ENCODE measurements around the gene CMTM1. TPM values are rescaled to one million over a fixed set of nuclear protein-coding genes. Genes with fewer than 3 reads are reported as not detected.
"Not testable (repeated sequence)": the region's sequence is repeated elsewhere in the genome, so short reads cannot be mapped to it uniquely, and the experiment has no call there.

CMTM1 gene
- polyA plus RNA-seq, 4 donors, result 0.36 to 2.4 TPM; not detected in 2

DNA sequence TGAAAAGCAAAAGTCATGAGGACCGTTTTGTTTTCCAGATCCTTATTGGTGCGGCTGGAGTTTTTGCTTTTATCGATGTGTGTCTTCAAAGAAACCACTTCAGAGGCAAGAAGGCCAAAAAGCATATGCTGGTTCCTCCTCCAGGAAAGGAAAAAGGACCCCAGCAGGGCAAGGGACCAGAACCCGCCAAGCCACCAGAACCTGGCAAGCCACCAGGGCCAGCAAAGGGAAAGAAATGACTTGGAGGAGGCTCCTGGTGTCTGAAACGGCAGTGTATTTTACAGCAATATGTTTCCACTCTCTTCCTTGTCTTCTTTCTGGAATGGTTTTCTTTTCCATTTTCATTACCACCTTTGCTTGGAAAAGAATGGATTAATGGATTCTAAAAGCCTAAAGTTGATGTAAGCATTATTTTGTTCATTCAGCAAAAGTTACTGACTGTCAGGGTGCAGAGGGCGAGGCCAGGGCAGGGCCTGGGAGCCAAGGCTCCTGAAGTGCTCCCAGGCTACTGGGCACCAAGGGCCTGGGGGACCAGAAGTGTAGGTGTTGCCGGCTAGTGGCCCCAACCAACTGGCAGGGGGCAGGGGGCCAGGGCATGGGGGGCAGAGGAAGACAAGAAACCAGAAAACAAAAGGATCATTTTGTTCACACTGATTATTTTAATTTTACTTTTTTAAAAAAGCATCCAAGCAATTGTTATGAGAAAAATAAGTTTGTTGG, 21.8 kb downstream of the CMTM1 start:
- 74 to 84% (median 84%) methylated on average over 7 of the region's 7 CpGs for WGBS, 3 donors
- DNase-seq (no peak), FAIRE-seq (no peak)
- no peaks in the 10 kb centered on the region for H3K9me3 ChIP-seq (ENCODE audit: control insufficient read depth in 2 of 2, insufficient read depth in 1 of 2, low read depth in 1 of 2, low read length in 1 of 2)
- peaks cover 0 to 2% (median 0%) of the 10 kb centered on the region in 3 donors for H3K36me3 ChIP-seq (ENCODE audit: control insufficient read depth in 3 of 3, insufficient read depth in 2 of 3, low read depth in 1 of 3, low read length in 3 of 3)
- no peaks in the 10 kb centered on the region for H3K4me1 ChIP-seq (ENCODE audit: control insufficient read depth in 3 of 3, insufficient read depth in 2 of 3, low read depth in 1 of 3, low read length in 2 of 3)
- H3K27me3 ChIP-seq (ENCODE audit: control insufficient read depth in 3 of 3, insufficient read depth in 3 of 3, low read length in 3 of 3), result no peaks in the 10 kb centered on the region
- no peak overlapping the region for H3K27ac ChIP-seq (ENCODE audit: low read depth in 1 of 3, low read length in 2 of 3)
- no peak overlapping the region for H3K4me3 ChIP-seq (ENCODE audit: low read depth in 1 of 3, low read length in 3 of 3)

DNA sequence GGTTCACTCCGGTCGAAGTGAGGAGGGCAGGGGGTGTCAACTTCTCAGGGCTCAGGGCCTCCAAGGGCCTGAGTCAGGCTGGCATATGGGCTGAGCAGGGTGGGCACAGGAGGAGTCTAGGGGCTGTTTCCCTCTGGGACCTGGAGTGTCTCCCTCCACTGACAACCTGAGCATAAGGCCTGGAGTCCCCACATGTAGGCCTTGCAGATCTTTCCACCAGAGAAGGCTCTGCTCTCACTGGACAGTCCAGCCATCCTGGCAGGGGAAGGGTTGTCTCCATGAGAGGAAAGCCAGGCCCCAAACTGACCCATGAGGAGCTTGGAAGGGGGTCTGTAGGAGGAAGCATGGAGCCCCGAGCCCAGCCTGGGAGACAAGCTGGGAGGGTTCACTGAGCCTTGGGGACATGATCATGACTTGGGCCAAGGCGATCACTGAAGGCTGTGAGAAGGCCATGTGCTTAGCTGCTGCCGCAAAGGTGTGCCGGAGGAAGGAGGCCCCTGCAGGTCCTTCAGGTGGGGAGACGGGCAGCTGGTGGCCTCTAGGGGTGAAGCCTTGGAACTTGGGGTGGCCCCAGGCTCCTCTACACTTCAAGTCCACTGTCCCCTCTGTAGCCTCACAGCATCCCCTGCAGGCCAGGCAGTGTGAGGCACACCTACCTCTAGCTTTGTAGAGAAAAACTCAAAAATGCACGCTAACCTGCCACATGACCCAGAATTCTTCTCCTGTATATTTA, 22.9 kb downstream of the CMTM1 start:
- H3K27me3 ChIP-seq (ENCODE audit: control insufficient read depth in 3 of 3, insufficient read depth in 3 of 3, low read length in 3 of 3), result no peaks in the 10 kb centered on the region
- no peak overlapping the region for H3K4me3 ChIP-seq (ENCODE audit: low read depth in 1 of 3, low read length in 3 of 3)
- FAIRE-seq (no peak), DNase-seq (peak; percentile 54 to 55)
- WGBS, 3 donors, result 91 to 94% (median 93%) methylated on average over 8 of the region's 8 CpGs
- no peaks in the 10 kb centered on the region for H3K9me3 ChIP-seq (ENCODE audit: control insufficient read depth in 2 of 2, insufficient read depth in 1 of 2, low read depth in 1 of 2, low read length in 1 of 2)
- no peak overlapping the region for H3K27ac ChIP-seq (ENCODE audit: low read depth in 1 of 3, low read length in 2 of 3)
- H3K36me3 ChIP-seq (ENCODE audit: control insufficient read depth in 3 of 3, insufficient read depth in 2 of 3, low read depth in 1 of 3, low read length in 3 of 3), result peaks cover 0 to 2% (median 0%) of the 10 kb centered on the region in 3 donors
- no peaks in the 10 kb centered on the region for H3K4me1 ChIP-seq (ENCODE audit: control insufficient read depth in 3 of 3, insufficient read depth in 2 of 3, low read depth in 1 of 3, low read length in 2 of 3)

- Histone ChIP-seq H3K36me3 (ENCODE audit: control insufficient read depth in 3 of 3, insufficient read depth in 2 of 3, low read depth in 1 of 3, low read length in 3 of 3) (peaks cover 0 to 2% (median 0%) of the 10 kb centered on the region in 3 donors), H3K4me3 (ENCODE audit: low read depth in 1 of 3, low read length in 3 of 3) (no peak overlapping the region), H3K4me1 (ENCODE audit: control insufficient read depth in 3 of 3, insufficient read depth in 2 of 3, low read depth in 1 of 3, low read length in 2 of 3) (no peaks in the 10 kb centered on the region), H3K27ac (ENCODE audit: low read depth in 1 of 3, low read length in 2 of 3) (no peak overlapping the region), H3K27me3 (ENCODE audit: control insufficient read depth in 3 of 3, insufficient read depth in 3 of 3, low read length in 3 of 3) (no peaks in the 10 kb centered on the region), H3K9me3 (ENCODE audit: control insufficient read depth in 2 of 2, insufficient read depth in 1 of 2, low read depth in 1 of 2, low read length in 1 of 2) (no peaks in the 10 kb centered on the region)
- no peak for FAIRE-seq
- WGBS, 3 donors, result 60 to 86% (median 73%) methylated on average over 8 of the region's 8 CpGs
- DNase-seq, result no peak
Observed at GRCh38 chr16:66590322-66590721, 24.1 kb downstream of the CMTM1 start.

DNA sequence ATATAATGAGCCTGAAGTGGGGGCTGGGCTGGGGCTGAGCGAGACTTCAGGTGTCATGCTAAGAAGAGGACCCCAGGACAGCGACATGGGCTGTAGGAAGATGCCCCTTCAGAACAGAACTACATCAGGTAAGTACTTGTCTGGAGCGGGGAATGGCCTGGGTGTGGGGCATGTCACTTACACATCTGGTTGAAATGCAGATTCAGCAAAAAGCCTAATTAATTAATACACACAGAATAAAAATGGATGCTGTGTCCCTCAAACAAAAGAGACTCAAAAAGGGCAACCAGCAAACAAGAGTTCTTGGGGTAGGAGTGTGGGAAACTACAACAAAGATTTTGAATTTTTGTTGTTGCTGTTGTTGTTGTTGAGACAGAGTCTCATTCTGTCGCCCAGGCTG, 24.8 kb downstream of the CMTM1 start:
- no peaks in the 10 kb centered on the region for H3K9me3 ChIP-seq (ENCODE audit: control insufficient read depth in 2 of 2, insufficient read depth in 1 of 2, low read depth in 1 of 2, low read length in 1 of 2)
- WGBS, 3 donors, result 90 to 97% (median 93%) methylated on average over 4 of the region's 4 CpGs
- H3K4me1 ChIP-seq (ENCODE audit: control insufficient read depth in 3 of 3, insufficient read depth in 2 of 3, low read depth in 1 of 3, low read length in 2 of 3), result no peaks in the 10 kb centered on the region
- DNase-seq, result no peak
- no peak overlapping the region for H3K27ac ChIP-seq (ENCODE audit: low read depth in 1 of 3, low read length in 2 of 3)
- H3K4me3 ChIP-seq (ENCODE audit: low read depth in 1 of 3, low read length in 3 of 3), result no peak overlapping the region
- peaks cover 0 to 2% (median 0%) of the 10 kb centered on the region in 3 donors for H3K36me3 ChIP-seq (ENCODE audit: control insufficient read depth in 3 of 3, insufficient read depth in 2 of 3, low read depth in 1 of 3, low read length in 3 of 3)
- no peaks in the 10 kb centered on the region for H3K27me3 ChIP-seq (ENCODE audit: control insufficient read depth in 3 of 3, insufficient read depth in 3 of 3, low read length in 3 of 3)
- FAIRE-seq, result no peak

DNA sequence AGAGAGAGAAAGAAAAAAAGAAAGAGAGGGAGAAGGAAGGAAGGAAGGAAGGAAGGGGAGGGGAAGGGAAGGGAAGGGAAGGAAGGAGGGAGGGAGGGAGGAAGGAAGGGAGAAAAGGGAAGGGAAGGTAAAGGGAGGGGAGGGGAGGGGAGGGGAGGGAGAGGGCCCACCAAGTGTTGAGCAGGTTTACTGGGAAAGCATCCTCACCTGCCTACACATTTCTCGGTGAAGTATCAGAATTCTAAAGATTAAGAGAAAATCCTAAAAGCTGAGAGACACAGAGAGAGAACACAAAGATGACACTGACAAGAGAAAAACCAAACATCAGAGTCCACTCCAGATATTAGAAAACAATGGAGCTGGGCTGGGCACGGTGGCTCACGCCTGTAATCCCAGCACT, 26.0 kb downstream of the CMTM1 start:
- Histone ChIP-seq H3K4me3 (ENCODE audit: low read depth in 1 of 3, low read length in 3 of 3) (no peak overlapping the region), H3K4me1 (ENCODE audit: control insufficient read depth in 3 of 3, insufficient read depth in 2 of 3, low read depth in 1 of 3, low read length in 2 of 3) (no peaks in the 10 kb centered on the region), H3K27me3 (ENCODE audit: control insufficient read depth in 3 of 3, insufficient read depth in 3 of 3, low read length in 3 of 3) (no peaks in the 10 kb centered on the region), H3K36me3 (ENCODE audit: control insufficient read depth in 3 of 3, insufficient read depth in 2 of 3, low read depth in 1 of 3, low read length in 3 of 3) (peaks cover 0 to 2% (median 0%) of the 10 kb centered on the region in 3 donors), H3K9me3 (ENCODE audit: control insufficient read depth in 2 of 2, insufficient read depth in 1 of 2, low read depth in 1 of 2, low read length in 1 of 2) (no peaks in the 10 kb centered on the region), H3K27ac (ENCODE audit: low read depth in 1 of 3, low read length in 2 of 3) (no peak overlapping the region)
- FAIRE-seq, result no peak
- no peak for DNase-seq
- WGBS, 3 donors, result 88 to 93% (median 92%) methylated on average over 3 of the region's 3 CpGs

DNA sequence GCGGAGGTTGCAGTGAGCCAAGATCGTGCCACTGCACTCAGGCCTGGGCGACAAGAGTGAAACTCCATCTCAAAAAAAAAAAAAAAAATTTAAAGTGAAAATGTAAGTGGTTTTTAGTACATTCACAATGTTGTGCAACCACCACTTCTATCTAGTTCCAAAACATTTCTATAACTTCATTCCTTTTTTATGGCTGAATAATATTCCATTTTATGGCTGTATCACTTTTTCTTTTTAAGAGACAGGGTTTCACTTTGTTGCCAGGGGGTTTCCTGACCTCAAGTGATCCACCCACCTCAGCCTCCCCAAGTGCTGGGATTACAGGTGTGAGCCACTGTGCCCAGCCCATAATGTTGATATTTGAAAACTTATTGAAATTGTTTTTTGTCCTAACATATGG, 26.6 kb downstream of the CMTM1 start:
- H3K36me3 ChIP-seq (ENCODE audit: control insufficient read depth in 3 of 3, insufficient read depth in 2 of 3, low read depth in 1 of 3, low read length in 3 of 3), result peaks cover 0 to 2% (median 0%) of the 10 kb centered on the region in 3 donors
- no peak for FAIRE-seq
- 96 to 97% (median 96%) methylated on average over 3 of the region's 3 CpGs for WGBS, 3 donors

DNA sequence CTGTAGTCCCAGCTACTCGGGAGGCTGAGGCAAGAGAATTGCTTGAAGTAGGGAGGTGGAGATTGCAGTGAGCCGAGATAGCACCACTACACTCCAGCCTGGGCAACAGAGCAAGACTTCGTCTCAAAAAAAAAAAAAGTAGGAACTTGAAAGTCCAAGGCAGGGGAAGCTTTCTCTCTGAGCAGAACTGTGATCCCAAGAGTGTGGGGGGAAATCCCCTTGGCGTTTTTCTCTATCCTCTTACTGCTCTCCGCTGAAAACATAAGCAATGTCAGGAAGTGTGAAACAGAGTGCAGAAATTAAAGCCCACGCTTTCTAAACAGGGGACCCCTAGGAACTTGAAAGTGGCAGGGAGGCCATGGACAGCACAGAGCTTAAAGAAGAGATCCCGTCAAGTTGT, 28.5 kb downstream of the CMTM1 start:
- DNase-seq, result no peak
- no peak overlapping the region for H3K4me3 ChIP-seq (ENCODE audit: low read depth in 1 of 3, low read length in 3 of 3)
- H3K36me3 ChIP-seq (ENCODE audit: control insufficient read depth in 3 of 3, insufficient read depth in 2 of 3, low read depth in 1 of 3, low read length in 3 of 3), result no peaks in the 10 kb centered on the region
- H3K27ac ChIP-seq (ENCODE audit: low read depth in 1 of 3, low read length in 2 of 3), result no peak overlapping the region
- H3K9me3 ChIP-seq (ENCODE audit: control insufficient read depth in 2 of 2, insufficient read depth in 1 of 2, low read depth in 1 of 2, low read length in 1 of 2), result no peaks in the 10 kb centered on the region
- no peak for FAIRE-seq
- 62 to 90% (median 76%) methylated on average over 7 of the region's 7 CpGs for WGBS, 3 donors
- no peaks in the 10 kb centered on the region for H3K4me1 ChIP-seq (ENCODE audit: control insufficient read depth in 3 of 3, insufficient read depth in 2 of 3, low read depth in 1 of 3, low read length in 2 of 3)
- no peaks in the 10 kb centered on the region for H3K27me3 ChIP-seq (ENCODE audit: control insufficient read depth in 3 of 3, insufficient read depth in 3 of 3, low read length in 3 of 3)

More for the DNA sequence above, 26.6 kb downstream of the CMTM1 start:
- Histone ChIP-seq H3K4me1 (ENCODE audit: control insufficient read depth in 3 of 3, insufficient read depth in 2 of 3, low read depth in 1 of 3, low read length in 2 of 3) (no peaks in the 10 kb centered on the region), H3K27me3 (ENCODE audit: control insufficient read depth in 3 of 3, insufficient read depth in 3 of 3, low read length in 3 of 3) (no peaks in the 10 kb centered on the region), H3K4me3 (ENCODE audit: low read depth in 1 of 3, low read length in 3 of 3) (no peak overlapping the region), H3K9me3 (ENCODE audit: control insufficient read depth in 2 of 2, insufficient read depth in 1 of 2, low read depth in 1 of 2, low read length in 1 of 2) (no peaks in the 10 kb centered on the region), H3K27ac (ENCODE audit: low read depth in 1 of 3, low read length in 2 of 3) (no peak overlapping the region)
- DNase-seq, result no peak

DNA sequence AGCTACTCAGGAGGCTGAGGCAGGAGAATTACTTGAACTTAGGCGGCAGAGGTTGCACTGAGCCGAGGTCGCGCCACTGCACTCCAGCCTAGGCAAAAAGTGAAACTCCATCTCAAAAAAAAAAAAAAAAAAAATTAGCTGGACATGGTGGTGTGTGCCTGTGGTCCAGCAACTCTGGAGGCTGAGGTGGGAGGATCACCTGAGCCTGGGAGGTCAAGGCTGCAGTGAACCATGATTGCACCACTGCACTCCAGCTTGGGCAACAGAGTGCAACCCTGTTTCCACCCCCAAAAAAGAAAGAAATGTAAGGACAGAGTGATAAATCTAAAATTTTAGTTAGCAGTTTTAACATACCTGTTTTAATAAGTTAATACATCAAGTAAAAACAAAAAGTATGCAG, 30.3 kb downstream of the CMTM1 start:
- H3K4me1 ChIP-seq (ENCODE audit: control insufficient read depth in 3 of 3, insufficient read depth in 2 of 3, low read depth in 1 of 3, low read length in 2 of 3); H3K27me3 ChIP-seq (ENCODE audit: control insufficient read depth in 3 of 3, insufficient read depth in 3 of 3, low read length in 3 of 3); DNase-seq; H3K27ac ChIP-seq (ENCODE audit: low read depth in 1 of 3, low read length in 2 of 3); H3K9me3 ChIP-seq (ENCODE audit: control insufficient read depth in 2 of 2, insufficient read depth in 1 of 2, low read depth in 1 of 2, low read length in 1 of 2); FAIRE-seq; H3K36me3 ChIP-seq (ENCODE audit: control insufficient read depth in 3 of 3, insufficient read depth in 2 of 3, low read depth in 1 of 3, low read length in 3 of 3); H3K4me3 ChIP-seq (ENCODE audit: low read depth in 1 of 3, low read length in 3 of 3): not testable (repeated sequence)
- WGBS, 3 donors, result 90 to 98% (median 98%) methylated on average over 4 of the region's 4 CpGs

Data from small intestine (tissue), 7 donors.